DMS 273 treated with DMSO at 0.1 percent for 48 hours (cell line): Measurements from ENCODE around the gene ZNF397.
"Not testable (repeated sequence)": the region's sequence is repeated elsewhere in the genome, so short reads cannot be mapped to it uniquely, and the experiment has no call there.

ENCODE experiments used
- DNase-seq: peaks from one replicate; lab custom pipeline; 2025; lab: John Stamatoyannopoulos, UW

ZNF397 gene

DNA sequence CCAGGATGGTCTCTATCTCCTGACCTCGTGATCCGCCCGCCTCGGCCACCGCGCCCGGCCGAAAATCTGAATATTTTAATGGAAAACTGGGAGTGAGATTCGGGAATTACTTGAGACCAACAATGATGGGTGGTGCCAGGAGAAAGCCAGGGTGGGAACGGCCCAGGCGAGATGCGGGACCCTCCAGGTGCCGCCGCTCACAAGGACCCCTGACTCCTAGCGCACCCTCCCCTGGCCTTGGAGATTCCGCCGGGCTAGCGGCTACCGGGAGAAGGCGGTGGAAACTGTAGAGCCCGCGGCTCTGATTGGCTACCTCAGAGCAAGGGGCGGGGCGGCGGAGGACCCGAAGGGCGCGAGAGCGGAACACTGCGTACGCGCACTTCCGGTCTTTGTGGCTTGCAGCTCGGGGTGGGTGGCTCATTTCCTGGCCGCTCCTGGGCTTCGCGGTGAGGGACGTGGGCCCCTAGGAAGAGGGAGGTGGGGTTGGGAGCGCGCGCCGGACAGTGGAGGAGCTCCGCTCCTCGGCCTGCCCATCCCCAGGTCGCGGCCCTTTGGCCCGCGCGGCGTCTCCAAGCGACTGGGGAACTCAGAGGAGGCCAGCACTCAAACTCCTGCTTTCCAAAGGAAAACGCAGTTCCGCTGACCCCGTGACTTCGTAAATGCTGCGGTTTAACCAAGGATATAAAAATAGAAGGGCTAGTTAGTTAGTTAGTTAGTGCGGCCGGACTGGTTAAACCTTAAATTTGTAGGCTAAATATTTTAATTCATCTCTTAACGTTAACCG lies at the start of gene ZNF397:
Gene ZNF397 (plus strand): TSS at position 371 of the 784 bp plus-strand sequence. CDS start 1,437 bp downstream, outside the sequence.
- peak; percentile 84 for DNase-seq

DNA sequence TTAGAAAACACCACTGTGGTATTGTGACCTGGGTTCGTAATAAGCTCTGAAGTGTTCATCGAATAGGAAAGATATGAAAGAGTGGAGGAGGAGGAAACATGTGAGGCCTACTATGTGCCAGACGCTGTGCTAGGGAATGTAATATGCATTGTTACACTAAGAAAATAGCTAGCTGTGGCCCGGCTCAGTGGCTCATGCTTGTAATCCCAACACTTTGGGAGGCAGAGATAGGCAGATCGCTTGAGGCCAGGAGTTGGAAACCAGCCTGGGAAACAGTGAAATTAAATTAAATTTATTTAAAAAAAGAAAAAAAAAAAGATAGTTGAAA lies 49.2 kb upstream of the ZNF397 start:
- DNase-seq = no peak

DNA sequence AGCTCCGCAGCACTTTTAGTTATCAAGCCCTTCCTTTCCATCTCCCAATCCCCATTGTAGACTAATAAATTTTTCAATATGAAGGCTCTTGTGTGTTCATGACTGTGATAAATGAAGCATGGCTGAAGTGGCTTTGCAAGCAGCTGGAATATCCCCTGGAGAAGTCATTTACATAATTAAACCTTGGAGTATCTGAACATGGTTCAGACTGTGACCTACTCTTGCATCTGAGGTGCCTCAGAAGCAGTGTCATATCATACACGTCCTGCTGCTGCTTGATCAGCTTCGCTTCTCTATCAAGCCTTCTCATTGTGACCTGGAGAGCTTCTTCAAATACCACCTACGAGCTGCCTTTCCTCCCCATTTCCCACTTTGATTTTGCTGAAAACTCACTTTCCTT lies 48.4 kb upstream of the ZNF397 start:
- DNase-seq = no peak

- DNase-seq = no peak
These were observed 47.5 kb upstream of the ZNF397 start for GRCh38 chr18:35193316-35193715.

DNA sequence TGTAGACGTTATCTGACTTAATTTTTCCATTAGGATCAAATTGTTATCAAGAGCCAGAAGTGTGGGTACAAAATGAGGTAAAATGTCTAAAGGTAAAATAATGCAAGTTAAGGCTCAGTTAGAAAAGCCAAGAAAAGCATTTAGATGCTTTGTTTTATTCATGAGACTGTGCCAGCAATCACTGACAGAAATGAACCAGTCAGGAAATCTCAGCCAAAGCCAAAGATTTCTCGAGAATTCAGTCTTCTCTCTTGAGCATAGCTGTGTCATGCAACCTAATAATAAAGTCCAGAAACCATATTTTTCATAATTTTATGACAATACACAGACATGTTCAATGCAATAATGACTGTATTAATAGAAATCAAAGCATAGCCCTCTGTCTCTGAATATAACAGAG lies 43.5 kb upstream of the ZNF397 start:
- no peak for DNase-seq

DNA sequence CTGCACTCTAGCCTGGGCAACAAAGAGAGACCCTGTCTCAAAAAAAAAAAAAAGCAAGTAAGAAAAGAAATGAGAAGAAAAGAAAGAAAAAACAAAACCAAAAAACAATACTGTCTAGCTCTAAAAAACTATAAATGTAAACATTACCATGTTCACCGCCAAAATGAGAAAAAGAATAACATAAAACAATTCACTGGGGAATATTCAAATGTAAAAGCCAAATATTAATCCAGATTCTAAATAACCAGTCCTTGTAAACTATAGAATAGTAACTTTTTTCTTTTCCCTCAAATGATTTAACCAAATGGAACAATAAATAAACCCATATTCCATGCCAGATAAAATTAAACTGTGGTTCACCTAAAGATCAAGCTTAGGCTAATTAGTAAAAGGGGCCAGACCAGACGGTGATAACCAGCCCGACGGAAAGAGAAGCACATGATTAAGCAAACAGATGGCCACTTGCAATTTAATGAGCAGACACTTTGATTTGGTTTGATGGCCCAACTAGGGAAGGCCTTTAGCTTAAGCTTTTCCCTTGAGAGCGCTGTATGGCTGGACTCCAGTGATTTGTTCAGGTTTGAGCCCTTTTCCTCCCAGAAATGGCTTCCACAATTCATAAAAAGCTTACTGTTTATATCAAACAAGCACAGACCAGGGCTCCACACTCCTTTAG lies 39.4 kb upstream of the ZNF397 start:
- peak; percentile 96 for DNase-seq

DNA sequence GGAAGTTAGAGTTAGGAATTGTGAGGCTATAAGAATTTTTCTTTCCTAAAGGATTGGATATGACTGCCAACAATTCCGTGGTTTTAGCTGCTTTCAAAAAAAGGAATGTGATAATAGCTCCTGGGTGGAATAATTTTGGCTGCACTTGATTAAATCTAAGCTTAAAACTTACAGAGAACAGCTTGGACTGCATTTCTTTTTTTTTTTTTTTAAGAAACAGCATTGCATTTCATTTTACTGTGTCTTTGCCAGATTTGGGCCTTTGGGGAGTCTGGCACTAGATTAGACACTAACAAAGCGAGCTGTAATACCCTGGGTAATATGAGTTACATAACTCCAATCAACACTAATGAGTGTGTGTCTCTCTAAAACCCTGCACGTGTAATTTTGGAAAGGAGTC lies 37.8 kb upstream of the ZNF397 start:
- no peak for DNase-seq

DNA sequence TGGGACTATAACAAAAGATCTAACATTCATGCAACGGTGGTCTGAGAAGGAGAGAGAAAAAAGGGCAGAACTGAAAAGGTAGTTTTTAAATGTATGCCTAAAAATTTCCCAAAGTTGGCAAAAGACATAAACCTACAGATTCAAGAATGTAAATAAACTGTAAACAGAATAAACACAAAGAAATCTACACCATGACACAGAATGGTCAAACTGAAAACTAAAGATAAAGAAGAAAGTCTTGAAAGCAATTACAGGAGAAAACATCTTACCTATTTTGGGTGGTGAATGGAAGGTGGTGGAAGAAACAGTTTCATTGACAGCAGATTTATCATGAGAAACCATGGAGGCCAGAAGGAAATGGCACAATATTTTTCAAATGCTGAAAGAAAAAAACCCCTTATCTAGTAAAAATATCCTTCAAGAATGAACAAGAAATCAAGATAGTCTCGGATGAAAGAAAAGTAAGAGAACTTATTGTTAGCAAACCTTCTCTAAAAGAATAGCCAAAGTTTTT lies 35.6 kb upstream of the ZNF397 start:
- no peak for DNase-seq

GRCh38 chr18:35205746-35206458 lies 34.9 kb upstream of the ZNF397 start:
- DNase-seq = not testable (repeated sequence)

DNA sequence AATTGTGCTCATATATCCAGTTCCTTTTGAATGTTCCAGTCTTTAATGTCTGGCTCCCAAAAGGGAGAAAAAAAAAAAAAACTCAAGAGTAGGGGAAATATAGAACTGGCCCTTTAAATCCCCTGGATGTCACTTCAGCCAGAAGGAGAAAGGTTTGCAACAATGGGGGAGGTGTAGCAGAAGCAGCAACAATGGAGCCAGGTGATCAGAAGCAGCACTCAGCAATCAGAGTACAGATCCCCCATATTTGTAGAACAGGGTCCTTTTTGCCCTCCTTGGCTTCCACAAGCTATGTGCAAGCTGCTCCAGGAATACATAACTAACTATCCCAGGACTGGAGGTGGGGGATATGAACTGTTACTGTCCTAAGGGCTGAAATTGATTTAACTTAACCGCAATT lies 25.8 kb upstream of the ZNF397 start:
- no peak for DNase-seq

DNA sequence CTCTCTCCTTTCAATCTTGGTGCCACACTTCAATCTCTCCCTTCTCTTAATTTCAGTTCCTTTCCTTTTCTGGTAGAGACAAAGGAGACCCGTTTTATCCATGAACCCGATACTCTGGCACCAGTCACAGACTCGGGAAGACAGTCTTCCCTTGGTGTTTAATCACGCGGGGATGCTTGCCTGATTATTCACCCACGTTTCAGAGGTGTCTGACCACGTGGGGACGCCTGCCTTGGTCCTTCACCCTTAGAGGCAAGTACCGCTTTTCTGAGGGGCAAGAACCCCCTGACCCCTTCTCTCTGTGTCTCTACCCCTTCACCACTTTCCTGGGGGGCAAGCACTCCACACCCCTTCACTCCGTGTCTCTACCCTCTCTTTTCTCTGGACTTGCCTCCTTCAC lies 24.2 kb upstream of the ZNF397 start:
- DNase-seq = not testable (repeated sequence)

DNA sequence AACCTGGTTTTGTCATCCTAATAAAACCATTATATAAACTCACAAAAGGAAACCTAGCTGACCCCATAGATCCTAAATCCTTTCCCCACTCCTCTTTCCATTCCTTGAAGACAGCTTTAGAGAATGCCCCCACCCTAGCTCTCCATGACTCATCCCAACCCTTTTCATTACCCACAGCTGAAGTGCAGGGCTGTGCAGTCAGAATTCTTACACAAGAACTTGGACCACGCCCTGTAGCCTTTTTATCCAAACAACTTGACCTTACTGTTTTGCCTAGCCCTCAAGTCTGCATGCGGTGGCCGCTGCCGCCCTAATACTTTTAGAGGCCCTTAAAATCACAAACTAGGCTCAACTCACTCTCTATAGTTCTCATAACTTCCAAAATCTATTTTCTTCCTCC lies 21.5 kb upstream of the ZNF397 start:
- DNase-seq = not testable (repeated sequence)

DNA sequence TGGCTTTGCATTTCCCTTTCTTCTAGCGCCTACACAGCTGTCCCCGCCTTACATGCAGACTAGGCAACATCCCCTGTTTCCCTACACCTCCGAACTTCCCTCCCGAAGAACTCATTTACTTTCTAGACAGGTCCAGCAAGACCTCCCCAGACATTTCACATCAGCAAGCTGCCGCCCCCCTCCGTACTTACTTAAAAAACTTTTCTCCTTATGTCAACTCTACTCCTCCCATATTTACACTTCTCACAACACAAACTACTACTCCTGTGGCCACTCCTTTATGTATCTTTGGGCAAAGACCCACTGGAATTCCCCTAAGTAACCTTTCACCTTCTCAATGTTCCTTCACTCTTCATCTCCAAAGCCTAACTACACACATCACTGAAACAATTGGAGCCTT lies 20.4 kb upstream of the ZNF397 start:
- no peak for DNase-seq

DNA sequence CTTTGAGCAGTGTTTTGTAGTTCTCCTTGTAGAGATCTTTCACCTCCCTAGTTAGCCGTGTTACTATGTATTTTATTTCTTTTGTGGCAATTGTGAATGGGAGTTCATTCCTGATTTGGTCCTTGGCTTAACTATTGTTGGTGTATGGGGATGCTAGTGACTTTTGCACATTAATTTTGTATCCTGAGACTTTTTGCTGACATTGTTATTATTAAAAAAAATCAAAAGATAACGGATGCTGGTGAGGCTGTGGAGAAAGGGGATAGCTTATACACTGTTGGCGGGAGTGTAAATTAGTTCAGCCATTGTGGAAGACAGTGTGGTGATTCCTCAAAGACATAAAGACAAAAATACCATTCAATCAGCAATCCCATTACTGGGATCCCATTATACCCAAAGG lies 17.0 kb upstream of the ZNF397 start:
- no peak for DNase-seq

GRCh38 chr18:35227254-35227653 lies 13.6 kb upstream of the ZNF397 start:
- no peak for DNase-seq

DNA sequence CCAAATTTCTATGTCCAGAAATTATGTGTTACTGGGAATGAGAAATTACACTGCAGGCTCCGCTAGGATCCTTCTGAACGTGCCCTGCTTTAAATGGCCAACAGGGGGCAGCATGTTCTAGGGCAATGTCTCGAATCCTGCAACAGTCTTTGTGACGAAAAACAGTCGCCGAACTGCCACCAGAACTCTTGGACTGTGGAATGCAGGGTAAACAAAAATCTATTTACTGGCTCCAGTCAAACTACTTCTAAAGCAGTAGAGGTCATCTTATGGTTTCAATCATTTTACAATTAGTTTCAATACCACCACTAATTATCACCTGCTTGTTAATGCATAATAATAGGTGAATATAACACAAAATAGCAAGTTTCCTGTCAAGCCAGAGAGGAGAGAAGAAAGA lies 9.8 kb upstream of the ZNF397 start:
- DNase-seq = peak; percentile 40

GRCh38 chr18:35236571-35237363 lies 4.1 kb upstream of the ZNF397 start:
- DNase-seq = no peak

DNA sequence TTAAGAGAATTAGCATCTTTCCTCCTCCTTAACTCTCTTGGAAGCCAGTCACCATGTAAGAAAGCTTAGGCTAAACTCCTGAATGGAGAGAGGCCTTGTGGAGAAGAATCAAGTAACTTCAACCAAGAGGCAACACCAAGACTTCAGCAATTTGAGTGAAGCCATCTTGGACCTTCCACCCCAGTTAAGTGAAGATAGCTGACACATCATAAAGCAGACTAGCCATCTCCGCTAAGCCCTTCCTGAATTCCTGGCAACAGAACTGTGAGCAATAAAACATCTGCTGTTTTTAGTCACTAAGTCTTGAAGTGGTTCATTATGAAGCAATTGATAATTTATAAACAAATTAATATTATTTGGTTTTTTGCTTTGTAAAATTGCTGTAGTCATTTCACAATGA lies 1.5 kb upstream of the ZNF397 start:
- no peak for DNase-seq

- DNase-seq = no peak
These were observed 592 bp downstream of the ZNF397 start for GRCh38 chr18:35241448-35241804.

DNA sequence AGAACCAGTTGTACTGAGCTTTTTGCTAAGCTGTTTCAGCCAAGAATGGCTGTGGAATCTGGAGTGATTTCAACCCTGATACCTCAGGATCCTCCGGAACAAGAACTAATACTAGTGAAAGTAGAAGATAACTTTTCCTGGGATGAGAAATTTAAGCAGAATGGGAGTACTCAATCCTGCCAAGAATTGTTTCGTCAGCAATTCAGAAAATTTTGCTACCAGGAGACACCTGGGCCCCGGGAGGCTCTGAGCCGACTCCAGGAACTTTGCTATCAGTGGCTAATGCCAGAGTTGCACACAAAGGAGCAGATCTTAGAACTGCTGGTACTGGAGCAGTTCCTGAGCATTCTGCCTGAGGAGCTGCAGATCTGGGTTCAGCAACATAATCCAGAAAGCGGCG lies 1.6 kb downstream of the ZNF397 start:
- no peak for DNase-seq

DNA sequence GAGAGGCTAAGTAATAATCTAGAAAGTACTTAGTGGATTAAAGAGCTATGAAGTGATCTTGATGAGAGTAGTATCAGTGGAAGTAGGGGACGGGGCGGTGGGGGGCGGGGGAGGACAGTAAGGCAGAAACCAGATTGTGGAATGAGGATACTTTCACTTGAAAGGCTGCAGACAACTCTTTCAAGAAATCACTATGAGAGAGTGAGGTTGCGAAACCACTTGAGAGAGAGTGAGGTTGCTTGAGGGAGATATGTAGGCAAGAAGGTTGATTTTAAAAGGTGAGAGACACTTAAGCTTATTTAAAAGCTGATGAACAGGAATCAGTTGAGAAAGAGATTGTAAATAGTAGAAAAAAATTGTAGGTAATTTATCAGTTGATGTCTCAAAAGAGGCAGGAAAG lies 3.8 kb downstream of the ZNF397 start:
- no peak for DNase-seq

GRCh38 chr18:35245719-35246317 lies 5.0 kb downstream of the ZNF397 start:
- no peak for DNase-seq
